ENCODE results near the gene NUDT19.

GRCh38 chr19:32651729-32652140 lies 39.9 kb upstream of the NUDT19 start:
- TF ChIP-seq, protein P1, sequence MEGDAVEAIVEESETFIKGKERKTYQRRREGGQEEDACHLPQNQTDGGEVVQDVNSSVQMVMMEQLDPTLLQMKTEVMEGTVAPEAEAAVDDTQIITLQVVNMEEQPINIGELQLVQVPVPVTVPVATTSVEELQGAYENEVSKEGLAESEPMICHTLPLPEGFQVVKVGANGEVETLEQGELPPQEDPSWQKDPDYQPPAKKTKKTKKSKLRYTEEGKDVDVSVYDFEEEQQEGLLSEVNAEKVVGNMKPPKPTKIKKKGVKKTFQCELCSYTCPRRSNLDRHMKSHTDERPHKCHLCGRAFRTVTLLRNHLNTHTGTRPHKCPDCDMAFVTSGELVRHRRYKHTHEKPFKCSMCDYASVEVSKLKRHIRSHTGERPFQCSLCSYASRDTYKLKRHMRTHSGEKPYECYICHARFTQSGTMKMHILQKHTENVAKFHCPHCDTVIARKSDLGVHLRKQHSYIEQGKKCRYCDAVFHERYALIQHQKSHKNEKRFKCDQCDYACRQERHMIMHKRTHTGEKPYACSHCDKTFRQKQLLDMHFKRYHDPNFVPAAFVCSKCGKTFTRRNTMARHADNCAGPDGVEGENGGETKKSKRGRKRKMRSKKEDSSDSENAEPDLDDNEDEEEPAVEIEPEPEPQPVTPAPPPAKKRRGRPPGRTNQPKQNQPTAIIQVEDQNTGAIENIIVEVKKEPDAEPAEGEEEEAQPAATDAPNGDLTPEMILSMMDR (IDR thresholded peaks at IDR 0.05), result no peak
- TF ChIP-seq POLR2A (IDR thresholded peaks at IDR 0.05) (no peak), POLR2AphosphoS5 (IDR thresholded peaks at IDR 0.05) (no peak), EP300 (IDR thresholded peaks at IDR 0.05) (no peak)

All from suprapubic skin (tissue), 4 donors.